Liver (tissue), 9 donors: Measurements from ENCODE around the gene NADSYN1. TPM values are rescaled to one million over a fixed set of nuclear protein-coding genes. Genes with fewer than 3 reads are reported as not detected.

Experiments used
- DNase-seq: peaks from one replicate; pipeline ENCODE4 v3.0.0-alpha.2; 2017; ENCODE audit warnings: low spot score
- H3K27ac ChIP-seq, 2 donors: one replicate each; pipeline ENCODE4 v1.7.0; 2013; ENCODE audit warnings: inconsistent platforms in 2 of 2, low read length in 2 of 2, control low read depth in 1 of 2, low read depth in 1 of 2, mild to moderate bottlenecking in 1 of 2
- H3K27me3 ChIP-seq, 4 donors: one replicate each; pipeline versions ENCODE4 v1.6.1 to v1.7.0; 2013; ENCODE audit warnings: low read length in 3 of 4, inconsistent platforms in 1 of 4, mild to moderate bottlenecking in 1 of 4, moderate library complexity in 1 of 4; ENCODE audit not compliant: control insufficient read depth in 4 of 4, insufficient read depth in 4 of 4
- H3K36me3 ChIP-seq, 4 donors: one replicate each; pipeline versions ENCODE4 v1.6.1 to v1.7.0; 2013; ENCODE audit warnings: low read length in 3 of 4, mild to moderate bottlenecking in 3 of 4, low read depth in 1 of 4, moderate library complexity in 1 of 4; ENCODE audit not compliant: control insufficient read depth in 4 of 4, insufficient read depth in 3 of 4
- H3K4me1 ChIP-seq, 4 donors: one replicate each; pipeline versions ENCODE4 v1.6.1 to v1.7.0; 2013; ENCODE audit warnings: low read length in 3 of 4, mild to moderate bottlenecking in 3 of 4, moderate library complexity in 1 of 4; ENCODE audit not compliant: control insufficient read depth in 4 of 4, insufficient read depth in 4 of 4
- H3K4me3 ChIP-seq, 3 donors: one replicate each; pipeline versions ENCODE4 v1.6.1 to v1.7.0; 2013; ENCODE audit warnings: low read length in 3 of 3, control low read depth in 1 of 3, low read depth in 1 of 3, mild to moderate bottlenecking in 1 of 3
- H3K9ac ChIP-seq, 2 donors: one replicate each; pipeline ENCODE4 v1.7.0; 2013; ENCODE audit warnings: low read length in 2 of 2, mild to moderate bottlenecking in 2 of 2, moderate library complexity in 2 of 2, control low read depth in 1 of 2, low read depth in 1 of 2
- H3K9me3 ChIP-seq, 4 donors: one replicate each; pipeline versions ENCODE4 v1.6.1 to v1.7.0; 2013; ENCODE audit warnings: low read length in 3 of 4; ENCODE audit not compliant: control insufficient read depth in 4 of 4
- ATF3 ChIP-seq: IDR thresholded peaks from 2 replicates; pipeline ENCODE4 v1.6.1; 2016; ENCODE audit warnings: antibody characterized with exemption
- EGR1 ChIP-seq, 2 donors: IDR thresholded peaks; 2 replicates each; pipeline ENCODE4 v1.6.1; 2016 to 2018; ENCODE audit warnings: antibody characterized with exemption in 2 of 2, low read depth in 2 of 2
- FOXA1 ChIP-seq: IDR thresholded peaks from 2 replicates; pipeline ENCODE4 v1.6.1; 2016; ENCODE audit warnings: antibody characterized with exemption
- FOXA2 ChIP-seq: IDR thresholded peaks from 2 replicates; pipeline ENCODE4 v1.6.1; 2016; ENCODE audit warnings: antibody characterized with exemption
- HNF4A ChIP-seq, 2 donors: conservative IDR thresholded peaks; 2 replicates each; pipeline ENCODE4 v1.6.1; 2016; ENCODE audit warnings: antibody characterized with exemption in 2 of 2, mild to moderate bottlenecking in 2 of 2
- HNF4G ChIP-seq: IDR thresholded peaks from 2 replicates; pipeline ENCODE4 v1.6.1; 2016; ENCODE audit warnings: antibody characterized with exemption
- JUND ChIP-seq, 2 donors: IDR thresholded peaks; 2 replicates each; pipeline ENCODE4 v1.6.1; 2016; ENCODE audit warnings: antibody characterized with exemption in 2 of 2
- MAX ChIP-seq: IDR thresholded peaks from 2 replicates; pipeline ENCODE4 v1.6.1; 2016; ENCODE audit warnings: antibody characterized with exemption
- NR2F2 ChIP-seq: IDR thresholded peaks from 2 replicates; pipeline ENCODE4 v1.6.1; 2016; ENCODE audit warnings: antibody characterized with exemption
- RAD21 ChIP-seq, 2 donors: IDR thresholded peaks; 2 replicates each; pipeline ENCODE4 v1.6.1; 2016; ENCODE audit warnings: antibody characterized with exemption in 2 of 2, mild to moderate bottlenecking in 2 of 2
- RXRA ChIP-seq, 2 donors: IDR thresholded peaks; 2 replicates each; pipeline ENCODE4 v1.6.1; 2017 to 2018; ENCODE audit warnings: antibody characterized with exemption in 2 of 2, mild to moderate bottlenecking in 1 of 2
- SP1 ChIP-seq: IDR thresholded peaks from 2 replicates; pipeline ENCODE4 v1.6.1; 2018; ENCODE audit warnings: antibody characterized with exemption, mild to moderate bottlenecking
- TAF1 ChIP-seq: conservative IDR thresholded peaks from 2 replicates; pipeline ENCODE4 v1.6.1; 2016; ENCODE audit warnings: antibody characterized with exemption, mild to moderate bottlenecking
- YY1 ChIP-seq: IDR thresholded peaks from 2 replicates; pipeline ENCODE4 v1.6.1; 2016; ENCODE audit warnings: antibody characterized with exemption, mild to moderate bottlenecking
- ZBTB33 ChIP-seq: IDR thresholded peaks from 2 replicates; pipeline ENCODE4 v1.6.1; 2016; ENCODE audit warnings: antibody characterized with exemption
- whole genome bisulfite sequencing: extraction: QIAGEN DNeasy Blood & Tissue Kit; methylation state at CpG from one replicate; pipeline ENCODE4 v1.1.7; 2013; 5-methylcytosine and 5-hydroxymethylcytosine counted together
- polyA plus RNA-seq, 2 donors: library from polyadenylated mRNA; stranded (reverse) in 1 of 2; unstranded in 1 of 2; fragments of 200-250 nt in 1 of 2; fragments of >200 nt in 1 of 2; fragmentation: Nextera tagmentation in 1 of 2; extraction: Ambion mirVana in 1 of 2; gene quantifications; one replicate each; pipeline versions ENCODE4 v1.2.1 to v1.2.3, GENCODE V29; 2013 to 2015
- total RNA-seq, 2 donors: library from RNA; depleted of rRNA; stranded (reverse); fragments of >200 nt; gene quantifications; one replicate each; pipeline ENCODE4 v1.2.3, GENCODE V29; 2014
- TF ChIP-seq, protein P1 (sequence below): IDR thresholded peaks from 2 replicates; pipeline ENCODE4 v1.6.1; 2016; ENCODE audit warnings: antibody characterized with exemption, mild to moderate bottlenecking
- TF ChIP-seq, protein P2 (sequence below): fragments of 150-350 bp; IDR thresholded peaks from 2 replicates; pipeline ENCODE4 v1.5.1; 2017; ENCODE audit warnings: improper control_type of control experiment, low read depth, low read length; ENCODE audit not compliant: missing input control
- donor health status: healthy.
- donor health status: healthy.
- donor health status: healthy.
- donor health status: healthy.
- donor health status: healthy.

Gene NADSYN1
- total and polyA plus RNA-seq, 4 donors: 16.6 to 33.6 (median 22.2) TPM

- Histone ChIP-seq H3K4me3 (no peak overlapping the region), H3K9ac (no peak overlapping the region)
Observed at GRCh38 chr11:71433648-71434450, 19.2 kb upstream of the NADSYN1 start.

GRCh38 chr11:71434576-71435130 lies 18.4 kb upstream of the NADSYN1 start:
- 88% methylated on average over 18 of the region's 18 CpGs for WGBS
- Histone ChIP-seq H3K9ac (no peak overlapping the region), H3K4me1 (peaks cover 2 to 48% (median 42%) of the 10 kb centered on the region in 4 donors), H3K9me3 (no peaks in the 10 kb centered on the region), H3K27me3 (no peaks in the 10 kb centered on the region), H3K4me3 (no peak overlapping the region), H3K27ac (peak overlapping the region in 1 of 2 donors; percentile 63), H3K36me3 (peaks cover 20 to 38% (median 29%) of the 10 kb centered on the region in 4 donors)
- no peak for TF ChIP-seq JUND (IDR thresholded peaks at IDR 0.05)
- TF ChIP-seq, protein P1, sequence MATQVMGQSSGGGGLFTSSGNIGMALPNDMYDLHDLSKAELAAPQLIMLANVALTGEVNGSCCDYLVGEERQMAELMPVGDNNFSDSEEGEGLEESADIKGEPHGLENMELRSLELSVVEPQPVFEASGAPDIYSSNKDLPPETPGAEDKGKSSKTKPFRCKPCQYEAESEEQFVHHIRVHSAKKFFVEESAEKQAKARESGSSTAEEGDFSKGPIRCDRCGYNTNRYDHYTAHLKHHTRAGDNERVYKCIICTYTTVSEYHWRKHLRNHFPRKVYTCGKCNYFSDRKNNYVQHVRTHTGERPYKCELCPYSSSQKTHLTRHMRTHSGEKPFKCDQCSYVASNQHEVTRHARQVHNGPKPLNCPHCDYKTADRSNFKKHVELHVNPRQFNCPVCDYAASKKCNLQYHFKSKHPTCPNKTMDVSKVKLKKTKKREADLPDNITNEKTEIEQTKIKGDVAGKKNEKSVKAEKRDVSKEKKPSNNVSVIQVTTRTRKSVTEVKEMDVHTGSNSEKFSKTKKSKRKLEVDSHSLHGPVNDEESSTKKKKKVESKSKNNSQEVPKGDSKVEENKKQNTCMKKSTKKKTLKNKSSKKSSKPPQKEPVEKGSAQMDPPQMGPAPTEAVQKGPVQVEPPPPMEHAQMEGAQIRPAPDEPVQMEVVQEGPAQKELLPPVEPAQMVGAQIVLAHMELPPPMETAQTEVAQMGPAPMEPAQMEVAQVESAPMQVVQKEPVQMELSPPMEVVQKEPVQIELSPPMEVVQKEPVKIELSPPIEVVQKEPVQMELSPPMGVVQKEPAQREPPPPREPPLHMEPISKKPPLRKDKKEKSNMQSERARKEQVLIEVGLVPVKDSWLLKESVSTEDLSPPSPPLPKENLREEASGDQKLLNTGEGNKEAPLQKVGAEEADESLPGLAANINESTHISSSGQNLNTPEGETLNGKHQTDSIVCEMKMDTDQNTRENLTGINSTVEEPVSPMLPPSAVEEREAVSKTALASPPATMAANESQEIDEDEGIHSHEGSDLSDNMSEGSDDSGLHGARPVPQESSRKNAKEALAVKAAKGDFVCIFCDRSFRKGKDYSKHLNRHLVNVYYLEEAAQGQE: no peak
- no peak for TF ChIP-seq EGR1 (IDR thresholded peaks at IDR 0.05; ENCODE audit: low read depth in 2 of 2)
- TF ChIP-seq HNF4A (conservative IDR thresholded peaks at IDR 0.05): no peak
- TF ChIP-seq MAX: no peak
- TF ChIP-seq HNF4G: no peak
- TF ChIP-seq YY1: no peak
- no peak for TF ChIP-seq RAD21 (IDR thresholded peaks at IDR 0.05)
- no peak for TF ChIP-seq RXRA (IDR thresholded peaks at IDR 0.05)
- TF ChIP-seq NR2F2: no peak
- TF ChIP-seq FOXA1: no peak
- no peak for TF ChIP-seq FOXA2
- no peak for TF ChIP-seq ZBTB33
- no peak for TF ChIP-seq SP1
- no peak for TF ChIP-seq ATF3
- TF ChIP-seq, protein P2, sequence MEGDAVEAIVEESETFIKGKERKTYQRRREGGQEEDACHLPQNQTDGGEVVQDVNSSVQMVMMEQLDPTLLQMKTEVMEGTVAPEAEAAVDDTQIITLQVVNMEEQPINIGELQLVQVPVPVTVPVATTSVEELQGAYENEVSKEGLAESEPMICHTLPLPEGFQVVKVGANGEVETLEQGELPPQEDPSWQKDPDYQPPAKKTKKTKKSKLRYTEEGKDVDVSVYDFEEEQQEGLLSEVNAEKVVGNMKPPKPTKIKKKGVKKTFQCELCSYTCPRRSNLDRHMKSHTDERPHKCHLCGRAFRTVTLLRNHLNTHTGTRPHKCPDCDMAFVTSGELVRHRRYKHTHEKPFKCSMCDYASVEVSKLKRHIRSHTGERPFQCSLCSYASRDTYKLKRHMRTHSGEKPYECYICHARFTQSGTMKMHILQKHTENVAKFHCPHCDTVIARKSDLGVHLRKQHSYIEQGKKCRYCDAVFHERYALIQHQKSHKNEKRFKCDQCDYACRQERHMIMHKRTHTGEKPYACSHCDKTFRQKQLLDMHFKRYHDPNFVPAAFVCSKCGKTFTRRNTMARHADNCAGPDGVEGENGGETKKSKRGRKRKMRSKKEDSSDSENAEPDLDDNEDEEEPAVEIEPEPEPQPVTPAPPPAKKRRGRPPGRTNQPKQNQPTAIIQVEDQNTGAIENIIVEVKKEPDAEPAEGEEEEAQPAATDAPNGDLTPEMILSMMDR: no peak
- no peak for TF ChIP-seq TAF1
- DNase-seq: no peak

More at GRCh38 chr11:71433648-71434450, 19.2 kb upstream of the NADSYN1 start:
- H3K36me3 ChIP-seq: peaks cover 19 to 31% (median 24%) of the 10 kb centered on the region in 4 donors
- WGBS: 47% methylated on average over 19 of the region's 19 CpGs
- H3K27me3 ChIP-seq: no peaks in the 10 kb centered on the region
- no peaks in the 10 kb centered on the region for H3K9me3 ChIP-seq
- peaks cover 2 to 48% (median 42%) of the 10 kb centered on the region in 4 donors for H3K4me1 ChIP-seq
- peak; percentile 36 for TF ChIP-seq HNF4G
- TF ChIP-seq JUND (IDR thresholded peaks at IDR 0.05): peak in 1 of 2 donors; percentile 20
- TF ChIP-seq YY1: no peak
- TF ChIP-seq RXRA (IDR thresholded peaks at IDR 0.05): peak in 1 of 2 donors; percentile 57
- TF ChIP-seq TAF1: no peak
- peak in 1 of 2 donors; percentile 4 for TF ChIP-seq RAD21 (IDR thresholded peaks at IDR 0.05)
- peak; percentile 39 to 76 for TF ChIP-seq HNF4A (conservative IDR thresholded peaks at IDR 0.05)
- H3K27ac ChIP-seq: peak overlapping the region; percentile 63 to 72
- no peak for DNase-seq
